A549 (cell line): ENCODE data around the gene TRMT44. TPM values are rescaled to one million over a fixed set of nuclear protein-coding genes. Genes with fewer than 3 reads are reported as not detected.

Source experiments
- ATAC-seq, 2 experiments: fragments of 200-7000 bp in 1 of 2; fragments of >200 bp in 1 of 2; cut with Nextera tagmentation in 1 of 2; cut with Tn5 transposase in 1 of 2; 3 replicates each; pipeline versions ENCODE4 v1.8.0 to v1.9.1; 2018 to 2020; ENCODE audit warnings: mild to moderate bottlenecking in 1 of 2, moderate library complexity in 1 of 2
- CTCF ChIA-PET: fragments of 300-600 bp; sonication (Branson Sonifier 250); formaldehyde crosslinking; extraction: SDS; loops from one replicate; lab custom pipeline; 2021; ENCODE audit warnings: antibody characterized with exemption, inconsistent platforms; lab: Yijun Ruan, JAX
- POLR2A ChIA-PET: fragments of 350-600 bp; formaldehyde crosslinking; extraction: SDS; loops from one replicate; lab custom pipeline; 2021; ENCODE audit warnings: antibody characterized with exemption, inconsistent platforms; lab: Yijun Ruan, JAX
- DNase-seq, 2 experiments: peaks; one replicate each; pipeline versions ENCODE4 v3.0.0 to v3.0.0-alpha.2; 2011 to 2016; ENCODE audit warnings: low read depth in 1 of 2, low spot score in 1 of 2
- FAIRE-seq: peaks from 2 replicates; lab custom pipeline; 2011; peaks lifted over from hg19 to GRCh38; lab: Jason Lieb, UNC
- H3K27ac ChIP-seq, 2 experiments: fragments of >200 bp; sonication (Bioruptor Twin); formaldehyde crosslinking; 3 replicates each; pipeline ENCODE4 v1.5.1; 2016 to 2017
- H3K4me1 ChIP-seq: fragments of >200 bp; sonication (Bioruptor Twin); formaldehyde crosslinking; 3 replicates; pipeline ENCODE4 v1.6.1; 2016
- H3K4me2 ChIP-seq: fragments of >200 bp; sonication (Bioruptor Twin); formaldehyde crosslinking; 3 replicates; pipeline ENCODE4 v1.6.1; 2016
- H3K4me3 ChIP-seq: fragments of >200 bp; sonication (Bioruptor Twin); formaldehyde crosslinking; 3 replicates; pipeline ENCODE4 v1.5.1; 2016
- H3K9me3 ChIP-seq: fragments of >200 bp; sonication (Bioruptor Twin); formaldehyde crosslinking; 3 replicates; pipeline ENCODE4 v1.6.1; 2016
- CHD4 ChIP-seq: fragments of 200-600 bp; sonication (generic); IDR thresholded peaks from 2 replicates; pipeline ENCODE4 v1.6.1; 2016; ENCODE audit warnings: antibody characterized with exemption, mild to moderate bottlenecking, borderline replicate concordance
- E2F6 ChIP-seq: IDR thresholded peaks from 2 replicates; pipeline ENCODE4 v1.6.1; 2012; ENCODE audit warnings: low read depth, borderline replicate concordance
- EP300 ChIP-seq, 2 experiments: fragments of >200 bp; sonication (Bioruptor Twin); formaldehyde crosslinking; IDR thresholded peaks; 2 replicates in 1 of 2; 3 replicates in 1 of 2; pipeline ENCODE4 v1.6.1; 2016 to 2017
- FOSB ChIP-seq: fragments of 250-450 bp; sonication (Bioruptor Pico); IDR thresholded peaks from 2 replicates; pipeline ENCODE4 v1.5.0; 2020; ENCODE audit warnings: mild to moderate bottlenecking, moderate library complexity
- GATA3 ChIP-seq: IDR thresholded peaks from 2 replicates; pipeline ENCODE4 v1.6.1; 2012; ENCODE audit warnings: borderline replicate concordance
- HEYL ChIP-seq: fragments of 250-450 bp; sonication (Bioruptor Pico); IDR thresholded peaks from 2 replicates; pipeline ENCODE4 v1.8.0; 2021; ENCODE audit warnings: mild to moderate bottlenecking, moderate library complexity
- HOXB13 ChIP-seq: fragments of 250-450 bp; sonication (Bioruptor Pico); IDR thresholded peaks from 2 replicates; pipeline ENCODE4 v1.5.0; 2020; ENCODE audit warnings: low read depth, mild to moderate bottlenecking, moderate library complexity
- MAFK ChIP-seq: fragments of 450-650 bp; IDR thresholded peaks from 2 replicates; pipeline ENCODE4 v1.6.1; 2014; ENCODE audit not compliant: partially characterized antibody
- POLR2AphosphoS2 ChIP-seq: conservative IDR thresholded peaks from 2 replicates; pipeline ENCODE4 v1.6.1; 2012; ENCODE audit warnings: low read length, improper control_type of control experiment, inconsistent platforms
- REST ChIP-seq: fragments of 200-600 bp; sonication (generic); IDR thresholded peaks from 2 replicates; pipeline ENCODE4 v1.6.1; 2016; ENCODE audit warnings: antibody characterized with exemption, mild to moderate bottlenecking, moderate library complexity
- TFCP2L1 ChIP-seq: fragments of 250-450 bp; sonication (Bioruptor Pico); IDR thresholded peaks from 2 replicates; pipeline ENCODE4 v1.5.0; 2021; ENCODE audit warnings: mild to moderate bottlenecking
- ZC3H11A ChIP-seq: fragments of 450-650 bp; IDR thresholded peaks from 2 replicates; pipeline ENCODE4 v1.6.1; 2014; ENCODE audit warnings: antibody characterized with exemption, mild to moderate bottlenecking
- WGBS: methylation state at CpG from one replicate; pipeline ENCODE4 v1.1.6; 2017; ENCODE audit errors: missing lambda C conversion rate; 5-methylcytosine and 5-hydroxymethylcytosine counted together
- polyA plus RNA-seq, 4 experiments: library from polyadenylated mRNA; depleted of rRNA in 3 of 4; stranded (reverse); fragments of >200 nt; fragmentation: RNase III in 1 of 4; extraction: RNeasy Plus Mini Kit Qiagen cat#74134 plus additional on column Dnase treatment in 1 of 4; gene quantifications; 2 replicates in 3 of 4; 3 replicates in 1 of 4; pipeline ENCODE4 v1.2.3, GENCODE V29; 2011 to 2017
- TF ChIP-seq, protein P1 (sequence below): fragments of 250-450 bp; sonication (Bioruptor Pico); IDR thresholded peaks from 2 replicates; pipeline ENCODE4 v1.5.0; 2021; ENCODE audit warnings: mild to moderate bottlenecking, moderate library complexity, borderline replicate concordance
- TF ChIP-seq, protein P2 (sequence below): fragments of 450-650 bp; IDR thresholded peaks from 2 replicates; pipeline ENCODE4 v1.6.1; 2014; ENCODE audit warnings: antibody characterized with exemption
- TF ChIP-seq, protein P3 (sequence below): IDR thresholded peaks from 2 replicates; pipeline ENCODE4 v1.6.1; 2012
- TF ChIP-seq, protein P4 (sequence below): fragments of >200 bp; sonication (Bioruptor Twin); formaldehyde crosslinking; IDR thresholded peaks from 2 replicates; pipeline ENCODE4 v1.6.1; 2016
- TF ChIP-seq, protein P5 (sequence below): fragments of 250-450 bp; sonication (Bioruptor Pico); IDR thresholded peaks from 2 replicates; pipeline ENCODE4 v1.5.0; 2020; ENCODE audit warnings: low read depth, mild to moderate bottlenecking, moderate library complexity

TRMT44 gene
- polyA plus RNA-seq, 2 of the 4 experiments (the other 2 are of a cell fraction), result 5.0 to 7.0 TPM

GRCh38 chr4:8396762-8397406, 43.7 kb upstream of the TRMT44 start:
- no peak for ATAC-seq
- Histone ChIP-seq H3K9me3 (no peaks in the 10 kb centered on the region), H3K4me2 (no peak overlapping the region)
- DNase-seq, result no peak
- TF ChIP-seq, protein P1, sequence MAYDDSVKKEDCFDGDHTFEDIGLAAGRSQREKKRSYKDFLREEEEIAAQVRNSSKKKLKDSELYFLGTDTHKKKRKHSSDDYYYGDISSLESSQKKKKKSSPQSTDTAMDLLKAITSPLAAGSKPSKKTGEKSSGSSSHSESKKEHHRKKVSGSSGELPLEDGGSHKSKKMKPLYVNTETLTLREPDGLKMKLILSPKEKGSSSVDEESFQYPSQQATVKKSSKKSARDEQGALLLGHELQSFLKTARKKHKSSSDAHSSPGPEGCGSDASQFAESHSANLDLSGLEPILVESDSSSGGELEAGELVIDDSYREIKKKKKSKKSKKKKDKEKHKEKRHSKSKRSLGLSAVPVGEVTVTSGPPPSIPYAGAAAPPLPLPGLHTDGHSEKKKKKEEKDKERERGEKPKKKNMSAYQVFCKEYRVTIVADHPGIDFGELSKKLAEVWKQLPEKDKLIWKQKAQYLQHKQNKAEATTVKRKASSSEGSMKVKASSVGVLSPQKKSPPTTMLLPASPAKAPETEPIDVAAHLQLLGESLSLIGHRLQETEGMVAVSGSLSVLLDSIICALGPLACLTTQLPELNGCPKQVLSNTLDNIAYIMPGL (CRISPR knock-in tag), result no peak
- TF ChIP-seq, protein P2, sequence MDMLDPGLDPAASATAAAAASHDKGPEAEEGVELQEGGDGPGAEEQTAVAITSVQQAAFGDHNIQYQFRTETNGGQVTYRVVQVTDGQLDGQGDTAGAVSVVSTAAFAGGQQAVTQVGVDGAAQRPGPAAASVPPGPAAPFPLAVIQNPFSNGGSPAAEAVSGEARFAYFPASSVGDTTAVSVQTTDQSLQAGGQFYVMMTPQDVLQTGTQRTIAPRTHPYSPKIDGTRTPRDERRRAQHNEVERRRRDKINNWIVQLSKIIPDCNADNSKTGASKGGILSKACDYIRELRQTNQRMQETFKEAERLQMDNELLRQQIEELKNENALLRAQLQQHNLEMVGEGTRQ, result no peak
- no peak for TF ChIP-seq E2F6
- TF ChIP-seq, all 56 proteins: peak for 0
- H3K4me1 ChIP-seq, result peaks cover 12% of the 10 kb centered on the region; the same call in 2 of the 3 replicates
- no peak overlapping the region for H3K27ac ChIP-seq
- WGBS, result 90% methylated on average over 22 of the region's 27 CpGs
- CTCF ChIA-PET, result interaction anchor here (0.6 to 20.7 kb wide), 6 partner anchors 13 to 220 kb away, joined by 3 to 270 read pairs (median 6); no protein-coding TSS in a partner anchor
- POLR2A ChIA-PET, result no interaction called here
- no peak overlapping the region for H3K4me3 ChIP-seq
- no peak for FAIRE-seq

DNA sequence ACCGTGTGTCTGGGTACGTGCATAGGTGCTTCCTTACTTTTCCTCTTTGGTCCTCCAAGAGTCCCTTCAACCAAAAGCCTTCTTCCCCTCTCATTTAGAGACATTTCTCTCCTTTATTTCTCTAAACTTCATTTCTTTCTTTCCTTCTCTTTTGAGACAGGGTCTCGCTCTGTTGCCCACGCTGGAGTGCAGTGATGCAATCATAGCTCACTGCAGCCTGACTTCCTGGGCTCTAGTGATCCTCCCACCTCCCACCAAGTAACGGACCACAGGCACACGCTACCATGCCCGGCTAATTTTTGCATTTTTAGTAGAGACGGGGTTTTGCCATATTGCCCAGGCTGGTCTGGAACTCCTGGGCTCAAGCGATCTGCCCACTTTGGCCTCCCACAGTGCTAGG, 42.2 kb upstream of the TRMT44 start:
- peaks cover 9% of the 10 kb centered on the region; the same call in 2 of the 3 replicates for H3K4me1 ChIP-seq
- POLR2A ChIA-PET, result no interaction called here
- no peak for ATAC-seq
- FAIRE-seq, result no peak
- no peak overlapping the region for H3K4me3 ChIP-seq
- DNase-seq, result no peak
- no peak overlapping the region for H3K4me2 ChIP-seq
- WGBS, result 93% methylated on average over 9 of the region's 9 CpGs
- H3K27ac ChIP-seq, result no peak overlapping the region
- no peaks in the 10 kb centered on the region for H3K9me3 ChIP-seq
- CTCF ChIA-PET, result interaction anchor here (0.6 to 20.7 kb wide), 4 partner anchors 120 to 222 kb away, joined by 4 to 270 read pairs (median 18); no protein-coding TSS in a partner anchor
- no peak for TF ChIP-seq MAFK
- TF ChIP-seq, protein P3, sequence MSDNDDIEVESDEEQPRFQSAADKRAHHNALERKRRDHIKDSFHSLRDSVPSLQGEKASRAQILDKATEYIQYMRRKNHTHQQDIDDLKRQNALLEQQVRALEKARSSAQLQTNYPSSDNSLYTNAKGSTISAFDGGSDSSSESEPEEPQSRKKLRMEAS, result no peak
- no peak for TF ChIP-seq POLR2AphosphoS2
- no peak for TF ChIP-seq HOXB13
- TF ChIP-seq GATA3, result no peak
- TF ChIP-seq, protein P4, sequence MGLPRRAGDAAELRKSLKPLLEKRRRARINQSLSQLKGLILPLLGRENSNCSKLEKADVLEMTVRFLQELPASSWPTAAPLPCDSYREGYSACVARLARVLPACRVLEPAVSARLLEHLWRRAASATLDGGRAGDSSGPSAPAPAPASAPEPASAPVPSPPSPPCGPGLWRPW, result no peak
- no peak for TF ChIP-seq ZC3H11A
- TF ChIP-seq CHD4, result no peak
- TF ChIP-seq EP300 (IDR thresholded peaks at IDR 0.05), result no peak
- no peak for TF ChIP-seq FOSB (CRISPR knock-in tag)
- TF ChIP-seq TFCP2L1, result no peak
- TF ChIP-seq, protein P5, sequence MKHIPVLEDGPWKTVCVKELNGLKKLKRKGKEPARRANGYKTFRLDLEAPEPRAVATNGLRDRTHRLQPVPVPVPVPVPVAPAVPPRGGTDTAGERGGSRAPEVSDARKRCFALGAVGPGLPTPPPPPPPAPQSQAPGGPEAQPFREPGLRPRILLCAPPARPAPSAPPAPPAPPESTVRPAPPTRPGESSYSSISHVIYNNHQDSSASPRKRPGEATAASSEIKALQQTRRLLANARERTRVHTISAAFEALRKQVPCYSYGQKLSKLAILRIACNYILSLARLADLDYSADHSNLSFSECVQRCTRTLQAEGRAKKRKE, result no peak
- no peak for TF ChIP-seq HEYL (CRISPR knock-in tag)
- TF ChIP-seq REST, result no peak
